H1 (cell line): Measurements from ENCODE around the gene CKMT1A. TPM values are rescaled to one million over a fixed set of nuclear protein-coding genes. Genes with fewer than 3 reads are reported as not detected.
"Not testable (repeated sequence)": the region's sequence is repeated elsewhere in the genome, so short reads cannot be mapped to it uniquely, and the experiment has no call there.

Source experiments
- CTCF ChIA-PET: fragments of 300-600 bp; sonication (Branson Sonifier 250); formaldehyde crosslinking; loops from one replicate; lab custom pipeline; 2021; ENCODE audit not compliant: partially characterized antibody; lab: Charles Lee
- POLR2A ChIA-PET: fragments of 300-600 bp; sonication (Branson Sonifier 250); formaldehyde crosslinking; loops from one replicate; lab custom pipeline; 2021; ENCODE audit warnings: inconsistent platforms; ENCODE audit not compliant: partially characterized antibody; lab: Charles Lee
- DNase-seq, 2 experiments: peaks; one replicate each; pipeline versions ENCODE4 v3.0.0 to v3.0.0-alpha.2; 2010 to 2022; ENCODE audit warnings: low spot score in 2 of 2, low read depth in 1 of 2, mixed read lengths in 1 of 2
- FAIRE-seq: peaks from 2 replicates; lab custom pipeline; 2011; peaks lifted over from hg19 to GRCh38; lab: Jason Lieb, UNC
- H2AFZ ChIP-seq: 2 replicates; pipeline ENCODE4 v1.8.1; 2012; ENCODE audit warnings: low read length, inconsistent platforms
- H2AK5ac ChIP-seq: 2 replicates; pipeline ENCODE4 v1.6.1; 2013; ENCODE audit warnings: low read depth, low read length
- H2BK120ac ChIP-seq: replicated peaks from 2 replicates; pipeline ENCODE3; 2013; ENCODE audit warnings: low read depth, low read length, inconsistent platforms
- H2BK12ac ChIP-seq: 2 replicates; pipeline ENCODE4 v1.6.1; 2013; ENCODE audit warnings: low read depth, low read length
- H2BK15ac ChIP-seq: 2 replicates; pipeline ENCODE4 v1.6.1; 2013; ENCODE audit warnings: low read length
- H2BK20ac ChIP-seq: 2 replicates; pipeline ENCODE4 v1.6.1; 2013; ENCODE audit warnings: low read length
- H2BK5ac ChIP-seq: 2 replicates; pipeline ENCODE4 v1.6.1; 2013; ENCODE audit warnings: low read depth, low read length
- H3K14ac ChIP-seq: 2 replicates; pipeline ENCODE4 v1.6.1; 2013; ENCODE audit warnings: inconsistent platforms; ENCODE audit not compliant: insufficient read length
- H3K18ac ChIP-seq: 2 replicates; pipeline ENCODE4 v1.6.1; 2013; ENCODE audit warnings: low read length; ENCODE audit errors: extremely low read depth
- H3K23ac ChIP-seq: 2 replicates; pipeline ENCODE4 v1.6.1; 2013; ENCODE audit warnings: inconsistent platforms; ENCODE audit not compliant: insufficient read length
- H3K23me2 ChIP-seq: 2 replicates; pipeline ENCODE4 v1.6.1; 2013; ENCODE audit warnings: low read depth, low read length
- H3K27ac ChIP-seq: 2 replicates; pipeline ENCODE4 v1.6.1; 2011; ENCODE audit warnings: low read depth, low read length, inconsistent platforms
- H3K27me3 ChIP-seq, 4 experiments: replicated peaks in 1 of 4; 1 replicate in 1 of 4; 2 replicates in 3 of 4; pipeline versions ENCODE4 v1.6.1 to v1.8.1; 2011 to 2013; ENCODE audit warnings: low read length in 3 of 4, mild to moderate bottlenecking in 3 of 4, inconsistent platforms in 2 of 4, mixed read lengths in 2 of 4, moderate library complexity in 1 of 4; ENCODE audit not compliant: control insufficient read depth in 3 of 4, insufficient read depth in 3 of 4; ENCODE audit errors: extremely low read depth in 1 of 4
- H3K36me3 ChIP-seq, 4 experiments: 2 replicates each; pipeline versions ENCODE4 v1.6.1 to v1.8.1; 2011 to 2013; ENCODE audit warnings: mild to moderate bottlenecking in 4 of 4, low read length in 3 of 4, moderate library complexity in 2 of 4, control low read depth in 1 of 4, inconsistent platforms in 1 of 4; ENCODE audit not compliant: insufficient read depth in 4 of 4, control insufficient read depth in 2 of 4
- H3K4ac ChIP-seq: replicated peaks from 2 replicates; pipeline ENCODE3; 2013; ENCODE audit warnings: low read length, low read depth, mixed read lengths, inconsistent platforms; ENCODE audit not compliant: insufficient read length
- H3K4me1 ChIP-seq, 4 experiments: replicated peaks in 1 of 4; 1 replicate in 1 of 4; 2 replicates in 3 of 4; pipeline versions ENCODE4 v1.6.1 to v1.8.1; 2011 to 2013; ENCODE audit warnings: low read length in 3 of 4, inconsistent platforms in 2 of 4, mixed read lengths in 1 of 4; ENCODE audit not compliant: insufficient read depth in 4 of 4, control insufficient read depth in 3 of 4
- H3K4me2 ChIP-seq, 2 experiments: 2 replicates each; pipeline versions ENCODE4 v1.6.1 to v1.8.1; 2011 to 2013; ENCODE audit warnings: low read depth in 2 of 2, low read length in 2 of 2, control low read depth in 1 of 2, inconsistent platforms in 1 of 2, mild to moderate bottlenecking in 1 of 2; ENCODE audit not compliant: insufficient read depth in 1 of 2
- H3K4me3 ChIP-seq, 4 experiments: fragments of 200-600, 300-600 bp in 1 of 4; sonication (generic), shearing (Covaris generic), sonication (Bioruptor Twin) in 1 of 4; 2 replicates each; pipeline versions ENCODE4 v1.5.1 to v1.8.1; 2011 to 2016; ENCODE audit warnings: low read length in 4 of 4, low read depth in 3 of 4, control low read depth in 2 of 4, inconsistent platforms in 2 of 4, mild to moderate bottlenecking in 2 of 4, mixed read lengths in 1 of 4, moderate library complexity in 1 of 4; ENCODE audit not compliant: insufficient read depth in 2 of 4; ENCODE audit errors: extremely low read depth in 1 of 4
- H3K56ac ChIP-seq: replicated peaks from 2 replicates; pipeline ENCODE3; 2013; ENCODE audit warnings: low read depth, mild to moderate bottlenecking, mixed read lengths, low read length, inconsistent platforms; ENCODE audit not compliant: insufficient read length
- H3K79me1 ChIP-seq: 2 replicates; pipeline ENCODE4 v1.6.1; 2013; ENCODE audit warnings: low read depth, low read length, control low read depth
- H3K79me2 ChIP-seq, 2 experiments: 2 replicates each; pipeline versions ENCODE4 v1.6.1 to v1.8.1; 2012 to 2013; ENCODE audit warnings: low read length in 2 of 2, mild to moderate bottlenecking in 2 of 2, inconsistent platforms in 1 of 2; ENCODE audit not compliant: insufficient read depth in 2 of 2, control insufficient read depth in 1 of 2
- H3K9ac ChIP-seq, 4 experiments: replicated peaks in 1 of 4; 1 replicate in 1 of 4; 2 replicates in 3 of 4; pipeline versions ENCODE4 v1.6.1 to v1.8.1; 2011 to 2013; ENCODE audit warnings: low read depth in 3 of 4, low read length in 3 of 4, control low read depth in 2 of 4, mild to moderate bottlenecking in 2 of 4, moderate library complexity in 2 of 4, inconsistent platforms in 1 of 4; ENCODE audit errors: extremely low read depth in 1 of 4
- H3K9me3 ChIP-seq, 2 experiments: 2 replicates each; pipeline versions ENCODE4 v1.6.1 to v1.8.1; 2012 to 2013; ENCODE audit warnings: mild to moderate bottlenecking in 2 of 2, moderate library complexity in 2 of 2, control low read depth in 1 of 2, inconsistent platforms in 1 of 2, low read depth in 1 of 2, low read length in 1 of 2, mixed read lengths in 1 of 2; ENCODE audit not compliant: insufficient read depth in 2 of 2
- H4K20me1 ChIP-seq, 2 experiments: replicated peaks in 1 of 2; 2 replicates each; pipeline versions ENCODE3 to v1.8.1; 2011 to 2013; ENCODE audit warnings: inconsistent platforms in 2 of 2, low read length in 2 of 2, mild to moderate bottlenecking in 1 of 2; ENCODE audit not compliant: insufficient read depth in 2 of 2, control insufficient read depth in 1 of 2
- H4K5ac ChIP-seq: 2 replicates; pipeline ENCODE4 v1.6.1; 2013; ENCODE audit warnings: low read length, low read depth, mixed read lengths, inconsistent platforms; ENCODE audit not compliant: insufficient read length
- H4K8ac ChIP-seq: 2 replicates; pipeline ENCODE4 v1.8.0; 2013; ENCODE audit warnings: mild to moderate bottlenecking, moderate library complexity, low read length, inconsistent platforms; ENCODE audit not compliant: insufficient read depth; ENCODE audit errors: extremely low read depth
- H4K91ac ChIP-seq: replicated peaks from 2 replicates; pipeline ENCODE3; 2013; ENCODE audit warnings: low read length, mixed read lengths, inconsistent platforms; ENCODE audit not compliant: insufficient read length
- WGBS, 2 experiments: shearing (Covaris generic) in 1 of 2; methylation state at CpG; one replicate each; pipeline versions ENCODE4 v1.1.6 to v1.1.7; 2013 to 2015; ENCODE audit warnings: low lambda C conversion rate in 2 of 2, mixed read lengths in 2 of 2, inconsistent platforms in 1 of 2, low coverage in 1 of 2, missing lambda C conversion rate in 1 of 2; ENCODE audit not compliant: insufficient replicate concordance in 2 of 2, insufficient coverage in 1 of 2, insufficient read length in 1 of 2; ENCODE audit errors: extremely low coverage in 1 of 2, missing lambda C conversion rate in 1 of 2; 5-methylcytosine and 5-hydroxymethylcytosine counted together
- polyA plus RNA-seq, 7 experiments: library from polyadenylated mRNA; depleted of rRNA in 3 of 7; stranded (reverse) in 5 of 7; unstranded in 2 of 7; fragments of >200 nt in 5 of 7; fragments of 200-250 nt in 2 of 7; gene quantifications; 1 replicate in 5 of 7; 2 replicates in 1 of 7; 4 replicates in 1 of 7; pipeline versions ENCODE4 v1.2.1 to v1.2.3, GENCODE V29; 2011 to 2013; ENCODE audit warnings: missing spikeins in 2 of 7, mixed read lengths in 2 of 7
- total RNA-seq: library from RNA; stranded (reverse); fragmentation: NEBNext Ultra II Directional; extraction: Animal tissue kit (Norgen Biotek cat#: 25700); gene quantifications from 2 replicates; pipeline ENCODE4 v1.2.1, GENCODE V29; 2021

CKMT1A gene
- total and polyA plus RNA-seq, 2 of the 8 experiments (the other 6 are each of a cell fraction or from before 2014, with no cell fraction given): 35.0 to 38.9 TPM

DNA sequence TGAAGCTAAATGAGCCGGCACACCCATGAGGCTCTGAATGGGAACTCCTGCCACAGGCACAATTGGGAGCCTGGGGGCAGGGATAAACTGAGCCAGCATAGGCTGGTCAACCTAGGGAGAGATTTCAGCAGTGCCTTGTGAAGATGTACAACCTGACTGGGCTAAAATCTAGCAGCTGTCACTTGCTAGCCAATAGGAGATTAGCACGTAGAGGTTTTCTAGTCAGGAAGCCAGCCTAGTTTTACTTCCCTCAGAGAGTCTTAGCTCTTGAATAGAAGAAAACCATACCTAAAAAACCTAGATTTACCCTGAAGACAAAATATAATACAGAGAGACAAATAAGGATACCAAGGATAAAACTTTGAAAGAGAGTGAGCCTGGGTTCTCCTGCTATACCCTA is 31.4 kb upstream of the CKMT1A start:
- H3K18ac ChIP-seq, H2BK12ac ChIP-seq, POLR2A ChIA-PET, H2BK120ac ChIP-seq, H2AFZ ChIP-seq, H2AK5ac ChIP-seq, H3K23ac ChIP-seq, DNase-seq, H3K23me2 ChIP-seq, H4K20me1 ChIP-seq, FAIRE-seq, H2BK20ac ChIP-seq, H3K14ac ChIP-seq, H4K5ac ChIP-seq, H4K91ac ChIP-seq, H3K27me3 ChIP-seq, H2BK15ac ChIP-seq, H3K4me3 ChIP-seq, H3K56ac ChIP-seq, H3K36me3 ChIP-seq, H3K4me1 ChIP-seq, H3K4me2 ChIP-seq, CTCF ChIA-PET, H3K79me1 ChIP-seq, H4K8ac ChIP-seq, H2BK5ac ChIP-seq, H3K9me3 ChIP-seq, H3K79me2 ChIP-seq, H3K27ac ChIP-seq, H3K9ac ChIP-seq, H3K4ac ChIP-seq: not testable (repeated sequence)
- 100% methylated on average over 1 of the region's 2 CpGs; no CpG with 5 or more reads in 1 of the 2 experiments for WGBS, 2 experiments

DNA sequence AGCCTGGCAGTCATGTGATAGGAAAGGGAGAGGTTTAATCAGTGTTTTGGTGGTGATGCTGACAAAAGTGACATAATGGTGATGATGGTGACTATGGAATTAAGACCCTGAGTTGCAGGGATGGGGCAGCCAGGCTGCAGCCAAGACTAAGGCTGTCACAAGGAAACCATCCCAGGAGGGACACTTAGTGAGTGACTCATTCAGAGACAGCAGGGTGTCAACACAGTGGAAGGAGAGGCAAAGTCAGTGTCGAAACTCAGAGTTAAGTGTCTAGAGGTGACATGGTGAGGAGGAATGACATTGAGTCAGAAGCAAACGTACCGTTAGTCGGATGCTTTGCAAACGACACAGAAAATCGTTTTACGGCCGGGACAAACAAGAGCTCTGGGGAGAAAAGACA is 30.3 kb upstream of the CKMT1A start:
- H3K56ac ChIP-seq, H3K4me3 ChIP-seq, H3K14ac ChIP-seq, H2BK5ac ChIP-seq, H3K23ac ChIP-seq, CTCF ChIA-PET, H3K9me3 ChIP-seq, H4K5ac ChIP-seq, H2BK120ac ChIP-seq, H3K4ac ChIP-seq, H3K79me2 ChIP-seq, H3K79me1 ChIP-seq, H3K23me2 ChIP-seq, H3K27ac ChIP-seq, DNase-seq, H2BK15ac ChIP-seq, H3K4me2 ChIP-seq, H3K18ac ChIP-seq, H3K4me1 ChIP-seq, H4K91ac ChIP-seq, H2BK20ac ChIP-seq, H3K27me3 ChIP-seq, FAIRE-seq, H2BK12ac ChIP-seq, H3K36me3 ChIP-seq, H3K9ac ChIP-seq, POLR2A ChIA-PET, H4K8ac ChIP-seq, H2AFZ ChIP-seq, H4K20me1 ChIP-seq, H2AK5ac ChIP-seq: not testable (repeated sequence)
- WGBS, 2 experiments: no CpG with 5 or more reads among the region's 8 CpGs
